Upper lobe of right lung (tissue), 1 donor: ENCODE data around the gene FOXP1. TPM values are rescaled to one million over a fixed set of nuclear protein-coding genes. Genes with fewer than 3 reads are reported as not detected.

Experiments used
- ATAC-seq: fragments of 200-7000 bp; cut with Tn5 transposase; one replicate; pipeline ENCODE4 v1.9.1; 2020; ENCODE audit warnings: mild to moderate bottlenecking, moderate library complexity
- DNase-seq: peaks from one replicate; pipeline ENCODE4 v3.0.0-alpha.2; 2020
- H3K27ac ChIP-seq: fragments of 200-600 bp; one replicate; pipeline ENCODE4 v1.8.0; 2022
- H3K27me3 ChIP-seq: fragments of 200-600 bp; one replicate; pipeline ENCODE4 v1.8.0; 2022; ENCODE audit warnings: mild to moderate bottlenecking
- H3K36me3 ChIP-seq: fragments of 200-600 bp; one replicate; pipeline ENCODE4 v1.8.0; 2022
- H3K4me1 ChIP-seq: fragments of 200-600 bp; one replicate; pipeline ENCODE4 v1.8.0; 2022
- H3K4me3 ChIP-seq: fragments of 200-600 bp; one replicate; pipeline ENCODE4 v1.8.0; 2022; ENCODE audit warnings: mild to moderate bottlenecking
- H3K9me3 ChIP-seq: fragments of 200-600 bp; one replicate; pipeline ENCODE4 v1.8.0; 2022
- intact Hi-C: fragments of 100-400 bp; cut with DNase I; formaldehyde crosslinking; loops from one replicate; pipeline ENCODE4 v1.11.0; 2022
- total RNA-seq: library from RNA; stranded (reverse); fragmentation: NEBNext Ultra II Directional; extraction: Animal tissue kit (Norgen Biotek cat#: 25700); gene quantifications from one replicate; pipeline ENCODE4 v1.2.1, GENCODE V29; 2021
- TF ChIP-seq, protein P1 (sequence below): fragments of 200-600 bp; IDR thresholded peaks from one replicate; pipeline ENCODE4 v1.8.0; 2022; ENCODE audit warnings: antibody characterized with exemption
- donor health status: DM: no; HTN: yes; CAD: no; lungs with severe emphysema.

The FOXP1 gene
- total RNA-seq, 1 donor from 2014 or later, result 140 TPM

DNA sequence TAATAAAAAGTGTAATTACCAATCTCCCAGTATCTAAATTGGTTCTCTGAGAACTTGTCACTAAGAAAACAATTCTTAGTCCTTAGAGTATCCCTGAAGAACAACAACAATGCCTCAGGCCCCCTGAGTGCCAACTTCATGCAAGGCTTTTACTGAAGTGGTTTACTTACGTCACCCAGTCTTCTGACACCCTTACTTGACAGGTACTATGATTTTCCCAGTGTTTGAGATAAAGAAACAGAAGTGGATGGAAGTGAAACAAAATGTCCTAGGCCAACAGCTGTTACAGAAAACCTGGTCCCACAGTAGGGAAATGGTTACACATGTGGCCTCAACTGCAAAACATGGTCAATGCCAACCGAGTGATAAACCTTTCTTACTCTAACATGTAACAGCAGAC is 331.1 kb downstream of the FOXP1 start:
- H3K36me3 ChIP-seq, result no peaks in the 10 kb centered on the region
- TF ChIP-seq, protein P1, sequence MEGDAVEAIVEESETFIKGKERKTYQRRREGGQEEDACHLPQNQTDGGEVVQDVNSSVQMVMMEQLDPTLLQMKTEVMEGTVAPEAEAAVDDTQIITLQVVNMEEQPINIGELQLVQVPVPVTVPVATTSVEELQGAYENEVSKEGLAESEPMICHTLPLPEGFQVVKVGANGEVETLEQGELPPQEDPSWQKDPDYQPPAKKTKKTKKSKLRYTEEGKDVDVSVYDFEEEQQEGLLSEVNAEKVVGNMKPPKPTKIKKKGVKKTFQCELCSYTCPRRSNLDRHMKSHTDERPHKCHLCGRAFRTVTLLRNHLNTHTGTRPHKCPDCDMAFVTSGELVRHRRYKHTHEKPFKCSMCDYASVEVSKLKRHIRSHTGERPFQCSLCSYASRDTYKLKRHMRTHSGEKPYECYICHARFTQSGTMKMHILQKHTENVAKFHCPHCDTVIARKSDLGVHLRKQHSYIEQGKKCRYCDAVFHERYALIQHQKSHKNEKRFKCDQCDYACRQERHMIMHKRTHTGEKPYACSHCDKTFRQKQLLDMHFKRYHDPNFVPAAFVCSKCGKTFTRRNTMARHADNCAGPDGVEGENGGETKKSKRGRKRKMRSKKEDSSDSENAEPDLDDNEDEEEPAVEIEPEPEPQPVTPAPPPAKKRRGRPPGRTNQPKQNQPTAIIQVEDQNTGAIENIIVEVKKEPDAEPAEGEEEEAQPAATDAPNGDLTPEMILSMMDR, result no peak
- H3K9me3 ChIP-seq, result no peaks in the 10 kb centered on the region
- intact Hi-C loops, result no loop called here
- no peak overlapping the region for H3K4me3 ChIP-seq
- no peaks in the 10 kb centered on the region for H3K27me3 ChIP-seq
- ATAC-seq (peak; percentile 76), DNase-seq (no peak)
- H3K4me1 ChIP-seq, result peaks cover 14% of the 10 kb centered on the region
- peak overlapping the region; percentile 15 for H3K27ac ChIP-seq

DNA sequence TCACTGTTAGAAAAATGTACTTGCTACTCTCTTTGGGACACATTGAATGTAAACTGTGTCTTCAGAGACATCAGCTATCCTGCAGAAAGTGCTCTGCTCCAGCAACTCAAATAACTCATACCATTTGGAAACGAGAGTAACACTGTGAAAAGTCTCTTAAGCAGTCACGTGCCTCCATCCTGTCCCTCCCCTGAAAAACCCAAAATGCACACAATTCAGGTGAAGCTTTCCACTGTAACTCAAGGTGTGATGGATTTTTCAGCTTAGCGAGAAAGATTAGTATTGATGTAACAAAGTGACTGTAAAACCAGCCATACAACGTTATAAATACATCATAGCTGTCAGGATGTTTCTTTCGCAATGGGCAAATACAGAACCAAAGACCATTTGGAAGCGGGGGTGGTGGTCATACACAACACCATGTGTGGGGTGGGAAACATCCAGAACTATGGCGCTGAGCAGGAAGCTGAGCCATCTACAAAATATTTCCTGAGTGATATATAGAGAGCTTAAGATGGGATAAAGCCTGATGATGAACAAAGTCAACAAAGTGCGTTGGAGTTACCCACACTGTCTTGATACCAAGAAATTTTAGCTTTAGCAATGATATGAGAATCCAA is 332.3 kb downstream of the FOXP1 start:
- intact Hi-C loops, result no loop called here

GRCh38 chr3:71250026-71250425 is 333.5 kb downstream of the FOXP1 start:
- intact Hi-C loops, result no loop called here
- Histone ChIP-seq H3K9me3 (no peaks in the 10 kb centered on the region), H3K27me3 (no peaks in the 10 kb centered on the region), H3K4me3 (no peak overlapping the region), H3K36me3 (no peaks in the 10 kb centered on the region), H3K4me1 (peaks cover 15% of the 10 kb centered on the region), H3K27ac (no peak overlapping the region)
- TF ChIP-seq, protein P1, result no peak
- DNase-seq (no peak), ATAC-seq (no peak)

More for the DNA sequence above, 332.3 kb downstream of the FOXP1 start:
- no peak for DNase-seq
- H3K4me3 ChIP-seq, result no peak overlapping the region
- TF ChIP-seq, protein P1, result no peak
- ATAC-seq, result no peak
- peaks cover 14% of the 10 kb centered on the region for H3K4me1 ChIP-seq
- H3K36me3 ChIP-seq, result no peaks in the 10 kb centered on the region
- no peaks in the 10 kb centered on the region for H3K27me3 ChIP-seq
- no peaks in the 10 kb centered on the region for H3K9me3 ChIP-seq
- no peak overlapping the region for H3K27ac ChIP-seq

DNA sequence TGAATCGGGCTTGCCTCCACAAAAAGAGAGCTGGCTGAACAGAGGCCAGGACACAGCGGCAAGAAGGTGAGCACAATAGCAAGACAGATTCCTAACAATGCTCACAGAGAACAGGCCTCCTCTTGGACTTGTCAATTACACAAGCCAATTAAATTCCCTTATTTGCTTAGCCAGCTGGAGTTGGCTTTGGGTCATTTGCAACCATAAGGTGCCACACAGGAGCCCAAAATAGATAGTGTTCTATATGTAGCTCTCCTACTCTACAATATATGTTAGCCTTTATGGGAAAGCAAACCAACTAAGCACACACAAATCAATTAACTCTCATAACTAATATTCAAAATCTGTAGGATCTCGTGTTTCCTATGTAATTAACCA is 335.6 kb downstream of the FOXP1 start:
- H3K9me3 ChIP-seq, result no peaks in the 10 kb centered on the region
- no peak overlapping the region for H3K27ac ChIP-seq
- H3K36me3 ChIP-seq, result no peaks in the 10 kb centered on the region
- H3K4me3 ChIP-seq, result no peak overlapping the region
- DNase-seq (no peak), ATAC-seq (no peak)
- TF ChIP-seq, protein P1, result no peak
- no peaks in the 10 kb centered on the region for H3K27me3 ChIP-seq
- intact Hi-C loops, result no loop called here
- H3K4me1 ChIP-seq, result peaks cover 16% of the 10 kb centered on the region

DNA sequence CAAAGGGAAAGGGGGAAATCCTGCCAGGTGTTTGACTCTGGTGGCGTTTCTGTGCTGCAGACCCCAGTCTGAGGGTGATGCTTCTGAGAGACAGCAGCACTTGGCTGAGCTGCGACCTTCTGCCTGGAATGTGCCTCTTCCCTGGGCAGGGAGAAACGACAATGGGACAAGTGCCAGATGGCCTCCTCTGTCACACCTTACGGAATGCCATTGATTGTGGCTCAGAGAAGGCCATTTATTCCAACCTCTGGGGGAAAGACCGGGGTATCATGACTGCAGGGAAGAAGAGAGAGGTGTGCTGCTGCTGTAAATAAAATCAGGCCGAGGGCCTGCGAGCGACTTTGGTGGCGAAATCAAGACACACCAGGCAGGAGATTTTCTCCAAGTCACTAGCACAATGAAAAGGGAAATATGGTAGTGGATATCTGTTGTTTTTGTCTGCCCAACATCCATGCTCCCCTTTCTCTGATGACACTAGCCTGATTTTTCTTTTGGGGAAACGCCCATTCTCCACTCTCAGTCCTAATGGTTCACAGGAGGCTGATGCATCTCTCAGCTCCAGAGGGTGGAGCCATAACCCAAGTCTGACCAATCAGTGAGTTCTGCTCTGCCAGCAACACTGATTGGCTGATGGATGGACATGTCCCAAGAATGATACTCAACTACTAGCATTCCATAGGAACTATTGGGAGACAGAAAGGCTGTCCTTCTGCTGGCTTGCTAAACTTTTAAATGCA is 336.1 kb downstream of the FOXP1 start:
- intact Hi-C loops, result no loop called here
- TF ChIP-seq, protein P1, result no peak
- Histone ChIP-seq H3K4me1 (peaks cover 16% of the 10 kb centered on the region), H3K27ac (no peak overlapping the region), H3K27me3 (no peaks in the 10 kb centered on the region), H3K36me3 (no peaks in the 10 kb centered on the region), H3K9me3 (no peaks in the 10 kb centered on the region), H3K4me3 (no peak overlapping the region)
- DNase-seq (no peak), ATAC-seq (peak; percentile 21)
